Naive thymus-derived CD4-positive, alpha-beta T cell (primary cell): ENCODE measurements around the gene DNAJB4. TPM values are rescaled to one million over a fixed set of nuclear protein-coding genes. Genes with fewer than 3 reads are reported as not detected.
"Not testable (repeated sequence)": the region's sequence is repeated elsewhere in the genome, so short reads cannot be mapped to it uniquely, and the experiment has no call there.

Experiments used
- ATAC-seq: fragments of 150-1000 bp; cut with Tn5 transposase; 2 replicates; pipeline ENCODE4 v1.10.0; 2021; ENCODE audit warnings: mild to moderate bottlenecking, moderate library complexity
- CTCF ChIA-PET: fragments of 350-600 bp; sonication (Branson Sonifier 250); formaldehyde crosslinking; loops from one replicate; lab custom pipeline; 2021; ENCODE audit warnings: antibody characterized with exemption; lab: Charles Lee
- POLR2A ChIA-PET: fragments of 350-600 bp; sonication (Branson Sonifier 250); formaldehyde crosslinking; loops from one replicate; lab custom pipeline; 2021; ENCODE audit warnings: antibody characterized with exemption, inconsistent platforms; lab: Charles Lee
- DNase-seq, 9 donors: peaks; one replicate each; pipeline versions ENCODE4 v3.0.0 to v3.0.0-alpha.2; 2020 to 2022; ENCODE audit warnings: mixed read lengths in 1 of 9
- H3K27ac ChIP-seq: one replicate; pipeline ENCODE4 v1.7.0; 2013; ENCODE audit warnings: mild to moderate bottlenecking, low read depth, low read length, moderate library complexity
- H3K27me3 ChIP-seq, 2 donors: one replicate each; pipeline ENCODE4 v1.7.0; 2013; ENCODE audit warnings: low read length in 2 of 2, mild to moderate bottlenecking in 2 of 2, moderate library complexity in 2 of 2; ENCODE audit not compliant: control insufficient read depth in 2 of 2, insufficient read depth in 2 of 2
- H3K36me3 ChIP-seq, 3 experiments: 1 replicate in 2 of 3; 2 replicates in 1 of 3; pipeline ENCODE4 v1.7.0; 2013; ENCODE audit warnings: low read length in 3 of 3, mild to moderate bottlenecking in 3 of 3, moderate library complexity in 1 of 3; ENCODE audit not compliant: insufficient read depth in 3 of 3, control insufficient read depth in 2 of 3
- H3K4me1 ChIP-seq, 2 donors: one replicate each; pipeline ENCODE4 v1.7.0; 2013; ENCODE audit warnings: low read length in 2 of 2, mild to moderate bottlenecking in 2 of 2, moderate library complexity in 1 of 2; ENCODE audit not compliant: control insufficient read depth in 2 of 2, insufficient read depth in 2 of 2
- H3K4me3 ChIP-seq: 2 replicates; pipeline ENCODE4 v1.7.0; 2013; ENCODE audit warnings: mild to moderate bottlenecking, low read length
- H3K9me3 ChIP-seq, 3 experiments: 1 replicate in 2 of 3; 2 replicates in 1 of 3; pipeline ENCODE4 v1.7.0; 2013; ENCODE audit warnings: low read length in 3 of 3; ENCODE audit not compliant: control insufficient read depth in 2 of 3
- H3K27ac Mint-ChIP-seq, 9 donors: one replicate each; pipeline ENCODE4 v1.8.0; 2020 to 2022; ENCODE audit warnings: mixed read lengths in 9 of 9, mild to moderate bottlenecking in 8 of 9, moderate library complexity in 5 of 9, inconsistent platforms in 2 of 9
- H3K27me3 Mint-ChIP-seq, 5 donors: one replicate each; pipeline ENCODE4 v1.8.0; 2021 to 2022; ENCODE audit warnings: mixed read lengths in 5 of 5, mild to moderate bottlenecking in 1 of 5
- H3K36me3 Mint-ChIP-seq, 5 donors: one replicate each; pipeline ENCODE4 v1.8.0; 2020 to 2022; ENCODE audit warnings: mixed read lengths in 5 of 5, mild to moderate bottlenecking in 3 of 5, inconsistent platforms in 1 of 5
- H3K4me1 Mint-ChIP-seq, 7 donors: one replicate each; pipeline ENCODE4 v1.8.0; 2020 to 2022; ENCODE audit warnings: mixed read lengths in 7 of 7, mild to moderate bottlenecking in 3 of 7, inconsistent platforms in 1 of 7
- H3K4me3 Mint-ChIP-seq, 10 donors: one replicate each; pipeline ENCODE4 v1.8.0; 2020 to 2022; ENCODE audit warnings: mild to moderate bottlenecking in 10 of 10, mixed read lengths in 10 of 10, moderate library complexity in 6 of 10, inconsistent platforms in 2 of 10
- H3K9me3 Mint-ChIP-seq, 11 donors: one replicate each; pipeline ENCODE4 v1.8.0; 2020 to 2022; ENCODE audit warnings: mixed read lengths in 11 of 11, mild to moderate bottlenecking in 4 of 11, inconsistent platforms in 1 of 11, moderate library complexity in 1 of 11
- intact Hi-C, 2 donors: fragments of 100-400 bp; cut with micrococcal nuclease; formaldehyde crosslinking; loops; one replicate each; pipeline ENCODE4 v1.15.1; 2023
- polyA plus RNA-seq, 2 donors: library from polyadenylated mRNA; unstranded; fragments of 300-500 nt; fragmentation: Illumina TruSeq; gene quantifications; one replicate each; pipeline ENCODE4 v1.2.3, GENCODE V29; 2021
- total RNA-seq, 6 experiments: library from RNA in 5 of 6; stranded (reverse) in 5 of 6; gene quantifications; 1 replicate in 5 of 6; 2 replicates in 1 of 6; pipeline ENCODE4 v1.2.3 and lab custom pipeline; 2021 to 2026

Gene DNAJB4
- total and polyA plus RNA-seq, 7 experiments from 2014 or later, result 5.9 to 20.1 (median 17.7) TPM

DNA sequence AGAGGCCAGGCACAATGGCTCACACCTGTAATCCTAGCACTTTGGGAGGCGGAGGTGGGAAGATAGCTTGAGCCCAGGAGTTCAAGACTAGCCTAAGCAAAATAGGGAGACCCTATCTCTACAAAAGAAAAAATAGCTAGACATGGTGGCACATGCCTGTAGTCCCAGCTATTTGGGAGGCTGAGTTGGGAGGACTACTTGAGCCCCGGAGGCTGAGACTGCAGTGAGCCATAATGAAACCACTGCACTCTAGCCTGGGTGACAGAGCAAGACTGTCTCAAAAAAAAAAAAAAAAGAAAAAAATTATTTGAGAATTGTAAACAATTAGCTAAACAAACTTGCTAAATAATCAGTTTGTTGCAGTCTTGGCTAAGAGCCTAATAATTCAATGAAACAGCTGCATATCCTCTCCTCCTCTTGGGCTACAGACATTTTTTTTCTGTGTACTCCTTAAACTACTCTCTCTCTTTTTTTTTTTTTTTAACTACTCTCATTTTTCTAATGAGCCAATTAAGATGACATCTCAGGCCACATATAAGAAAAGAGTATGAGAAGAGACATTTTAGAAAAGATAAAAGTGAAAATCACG, 10.5 kb upstream of the DNAJB4 start:
- no peak overlapping the region for H3K4me3 ChIP-seq
- H3K4me1 Mint-ChIP-seq, result peaks cover 6 to 19% (median 13%) of the 10 kb centered on the region in 7 donors
- ATAC-seq (no peak), DNase-seq (no peak)
- CTCF ChIA-PET, result interaction anchor here (1.2 kb wide), 1 partner anchor 10 kb away, joined by 3 read pairs; the partner anchor contains the start of gene DNAJB4
- no peaks in the 10 kb centered on the region for H3K36me3 ChIP-seq
- POLR2A ChIA-PET, result interaction anchor here (0.5 to 15.7 kb wide), 4 partner anchors 10 to 18 kb away, joined by 3 to 324 read pairs (median 4); partner anchors contain the start of genes DNAJB4 and FUBP1
- peak overlapping the region in 1 of 9 donors; percentile 53 for H3K27ac Mint-ChIP-seq
- no peaks in the 10 kb centered on the region for H3K9me3 Mint-ChIP-seq
- no peaks in the 10 kb centered on the region for H3K4me1 ChIP-seq
- H3K4me3 Mint-ChIP-seq, result no peak overlapping the region
- no peak overlapping the region for H3K27ac ChIP-seq
- H3K27me3 ChIP-seq, result no peaks in the 10 kb centered on the region
- no peaks in the 10 kb centered on the region for H3K27me3 Mint-ChIP-seq
- intact Hi-C loops, result no loop called here
- peaks cover 0 to 12% (median 9%) of the 10 kb centered on the region in 5 donors for H3K36me3 Mint-ChIP-seq
- no peaks in the 10 kb centered on the region for H3K9me3 ChIP-seq

DNA sequence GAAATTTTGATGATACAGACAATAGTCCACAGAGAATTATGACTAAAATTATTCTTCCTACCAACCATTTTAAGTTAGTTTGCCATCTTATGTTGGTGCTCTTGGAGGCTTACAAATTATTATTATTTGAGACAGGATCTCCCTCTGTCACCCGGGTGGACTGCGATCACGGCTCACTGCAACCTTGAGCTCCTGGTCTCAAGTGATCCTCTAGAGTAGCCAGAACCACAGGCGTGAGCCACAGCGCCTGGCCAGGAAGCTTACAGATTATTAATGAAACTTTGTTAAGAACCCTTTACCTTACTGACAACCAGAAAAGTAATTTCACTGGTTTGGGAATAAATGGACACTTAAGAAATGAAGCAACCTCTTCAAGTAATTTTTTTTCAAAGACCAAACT, 8.0 kb upstream of the DNAJB4 start:
- intact Hi-C loops, result no loop called here
- H3K9me3 Mint-ChIP-seq, result no peaks in the 10 kb centered on the region
- Histone ChIP-seq H3K36me3 (no peaks in the 10 kb centered on the region), H3K4me1 (no peaks in the 10 kb centered on the region), H3K27me3 (no peaks in the 10 kb centered on the region), H3K4me3 (no peak overlapping the region), H3K27ac (no peak overlapping the region), H3K9me3 (no peaks in the 10 kb centered on the region)
- ChIA-PET POLR2A (interaction anchor here (2.1 to 15.7 kb wide), 2 partner anchors 8 to 13 kb away, joined by 11 to 324 read pairs; partner anchors contain the start of genes DNAJB4 and FUBP1), CTCF (no interaction called here)
- H3K27ac Mint-ChIP-seq, result no peak overlapping the region
- no peak for ATAC-seq
- H3K27me3 Mint-ChIP-seq, result no peaks in the 10 kb centered on the region
- H3K36me3 Mint-ChIP-seq, result peaks cover 0 to 12% (median 7%) of the 10 kb centered on the region in 5 donors
- no peak for DNase-seq
- peaks cover 0 to 4% (median 0%) of the 10 kb centered on the region in 7 donors for H3K4me1 Mint-ChIP-seq
- H3K4me3 Mint-ChIP-seq, result no peak overlapping the region

DNA sequence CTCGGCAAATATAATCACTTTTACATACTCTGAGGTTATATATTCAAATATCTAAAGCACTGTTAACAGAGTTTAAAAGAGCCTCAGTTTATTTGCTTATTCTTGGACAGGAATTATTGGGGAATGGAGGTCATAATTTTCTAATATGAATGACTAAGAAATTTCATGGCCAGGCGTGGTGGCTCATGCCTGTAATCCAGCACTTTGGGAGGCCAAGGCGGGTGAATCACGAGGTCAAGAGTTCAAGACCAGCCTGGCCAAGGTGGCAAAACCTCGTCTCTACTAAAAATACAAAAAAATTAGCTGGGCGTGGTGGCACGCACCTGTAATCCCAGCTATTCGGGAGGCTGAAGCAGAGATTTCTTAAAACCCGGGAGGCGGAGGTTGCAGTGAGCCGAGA, 4.2 kb upstream of the DNAJB4 start:
- not testable (repeated sequence) for H3K27me3 Mint-ChIP-seq, H3K27ac ChIP-seq, ATAC-seq, H3K4me3 Mint-ChIP-seq, H3K9me3 Mint-ChIP-seq, DNase-seq, H3K4me3 ChIP-seq, H3K36me3 ChIP-seq, H3K36me3 Mint-ChIP-seq, H3K27me3 ChIP-seq, H3K9me3 ChIP-seq, H3K4me1 ChIP-seq
- ChIA-PET CTCF (interaction anchor here (0.6 to 2.5 kb wide), 2 partner anchors 18 to 618 kb away, joined by 7 to 12 read pairs; no protein-coding TSS in a partner anchor), POLR2A (interaction anchor here (15.7 kb wide), 1 partner anchor 17 kb away, joined by 324 read pairs; the partner anchor contains the start of gene FUBP1)
- Mint-ChIP-seq H3K27ac (peak overlapping the region in 1 of 9 donors; percentile 22), H3K4me1 (peaks cover 0 to 29% (median 18%) of the 10 kb centered on the region in 7 donors)
- intact Hi-C loops, result loop anchor here (10.0 kb wide), 3 partner anchors 624 to 786 kb away; partner anchors contain the start of genes IFI44L (in 1 of the 2) and PIGK (in 1 of the 2)

DNA sequence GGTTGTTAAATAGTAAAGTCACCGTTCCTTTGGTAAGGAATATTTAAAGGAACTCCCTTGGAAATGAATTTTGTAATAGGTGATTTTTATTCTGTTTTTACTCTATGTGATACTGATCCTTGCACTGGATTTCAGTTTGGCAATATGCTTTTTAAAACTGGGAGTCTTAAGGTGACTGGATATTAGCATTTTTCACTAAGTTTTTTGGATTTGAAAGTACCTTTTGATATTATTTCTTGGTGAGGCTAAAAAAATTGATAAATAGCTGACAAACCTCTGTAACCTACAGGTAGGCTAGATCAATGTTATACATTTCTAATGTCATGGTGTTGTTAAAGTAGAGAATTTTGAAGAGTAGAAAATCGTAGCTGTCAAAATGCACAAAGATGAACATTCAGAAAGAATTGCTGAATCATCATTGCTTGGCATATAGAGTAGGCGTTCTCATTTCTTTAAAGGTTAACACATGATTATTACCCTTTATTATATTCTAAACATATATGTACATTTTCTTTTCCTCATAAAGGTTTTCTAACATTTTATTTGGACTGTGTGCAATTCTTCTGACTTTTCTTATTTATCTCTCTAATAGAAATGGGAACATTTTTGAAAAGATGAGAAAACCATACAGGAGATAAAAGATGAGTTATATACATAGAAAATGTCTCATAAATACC, 1.5 kb upstream of the DNAJB4 start:
- ChIA-PET CTCF (interaction anchor here (1.7 kb wide), 1 partner anchor 25 kb away, joined by 5 read pairs; the partner anchor contains the start of gene FUBP1), POLR2A (interaction anchor here (1.6 to 15.7 kb wide), 7 partner anchors 7 to 320 kb away, joined by 6 to 324 read pairs (median 11); partner anchors contain the start of genes FUBP1, GIPC2, MIGA1 and ZZZ3)
- no peak for DNase-seq
- H3K4me1 ChIP-seq, result peaks cover 8 to 17% of the 10 kb centered on the region in 2 donors
- no peak for ATAC-seq
- Mint-ChIP-seq H3K9me3 (peaks cover 0 to 3% (median 0%) of the 10 kb centered on the region in 11 donors), H3K27me3 (peaks cover 0 to 3% (median 0%) of the 10 kb centered on the region in 5 donors), H3K4me3 (peak overlapping the region in 8 of 10 donors; percentile 3 to 99 (median 46)), H3K27ac (peak overlapping the region; percentile 39 to 100 (median 88)), H3K4me1 (peaks cover 6 to 45% (median 41%) of the 10 kb centered on the region in 7 donors), H3K36me3 (no peaks in the 10 kb centered on the region)
- intact Hi-C loops, result loop anchor here (10.0 kb wide), 3 partner anchors 622 to 788 kb away; partner anchors contain the start of genes IFI44L (in 1 of the 2) and PIGK (in 1 of the 2)
- H3K27ac ChIP-seq, result peak overlapping the region; percentile 95
- H3K36me3 ChIP-seq, result no peaks in the 10 kb centered on the region
- H3K4me3 ChIP-seq, result no peak overlapping the region
- H3K9me3 ChIP-seq, result no peaks in the 10 kb centered on the region
- H3K27me3 ChIP-seq, result no peaks in the 10 kb centered on the region

DNA sequence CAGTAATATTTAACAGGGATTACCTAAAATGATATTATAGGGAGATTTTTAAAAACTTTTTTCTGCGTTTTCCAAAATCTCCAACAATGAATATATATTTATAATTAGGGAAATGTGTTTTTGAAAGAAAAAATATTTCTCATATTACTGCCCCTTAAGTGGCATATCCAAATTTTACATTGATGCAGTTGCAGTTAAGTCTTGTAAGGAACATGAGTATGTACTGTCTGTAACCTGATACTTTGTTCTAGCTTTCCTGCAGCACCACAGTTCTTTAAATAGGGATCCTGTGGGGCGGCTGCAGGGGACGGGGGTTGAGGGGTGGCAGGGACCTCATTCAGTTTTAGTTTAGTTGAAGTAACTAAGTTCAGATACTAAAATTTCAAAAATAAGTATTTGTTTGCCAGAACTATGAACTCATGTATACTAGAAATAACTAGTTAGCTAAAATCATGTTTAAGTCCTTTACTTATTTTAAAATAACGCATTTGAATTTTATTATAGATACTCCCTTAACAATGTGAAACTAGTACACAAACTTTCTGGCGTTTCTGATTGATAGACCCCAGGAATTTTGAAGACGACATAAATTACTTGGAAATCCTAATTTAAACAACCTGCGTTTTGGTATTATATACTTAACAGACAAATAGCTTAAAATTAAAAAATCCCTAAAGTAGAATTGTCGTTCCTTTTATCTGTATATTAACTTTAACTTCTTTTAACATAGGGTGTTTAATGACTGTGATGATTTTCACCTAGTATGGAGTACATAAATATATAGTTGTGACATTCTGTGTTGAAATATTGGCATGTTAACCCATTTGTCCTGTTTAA, 639 bp upstream of the DNAJB4 start:
- Mint-ChIP-seq H3K4me1 (peaks cover 9 to 50% (median 45%) of the 10 kb centered on the region in 7 donors), H3K36me3 (no peaks in the 10 kb centered on the region), H3K9me3 (peaks cover 0 to 3% (median 0%) of the 10 kb centered on the region in 11 donors), H3K27me3 (peaks cover 0 to 3% (median 0%) of the 10 kb centered on the region in 5 donors), H3K27ac (peak overlapping the region; percentile 92 to 100 (median 99)), H3K4me3 (peak overlapping the region; percentile 87 to 99 (median 92))
- H3K4me3 ChIP-seq, result peak overlapping the region; percentile 57
- DNase-seq (peak in 5 of 9 donors; percentile 34 to 60 (median 41)), ATAC-seq (peak; percentile 60)
- no peaks in the 10 kb centered on the region for H3K36me3 ChIP-seq
- intact Hi-C loops, result loop anchor here (1.0 to 10.0 kb wide), 11 partner anchors 25 to 789 kb away; partner anchors contain the start of genes FUBP1 (in 2 of the 2), USP33 (in 2 of the 2), IFI44 (in 1 of the 2) and IFI44L (in 1 of the 2)
- H3K27me3 ChIP-seq, result no peaks in the 10 kb centered on the region
- H3K9me3 ChIP-seq, result no peaks in the 10 kb centered on the region
- ChIA-PET CTCF (interaction anchor here (0.6 to 1.7 kb wide), 6 partner anchors 10 to 126 kb away, joined by 3 to 9 read pairs (median 4); partner anchors contain the start of gene FUBP1), POLR2A (interaction anchor here (0.6 to 15.7 kb wide), 14 partner anchors 8 to 616 kb away, joined by 3 to 324 read pairs (median 6); partner anchors contain the start of genes FUBP1, GIPC2, IFI44L and MIGA1)
- peak overlapping the region; percentile 95 for H3K27ac ChIP-seq
- peaks cover 8 to 17% of the 10 kb centered on the region in 2 donors for H3K4me1 ChIP-seq
